Retinal pigment epithelial cell (primary cell): ENCODE data around the gene LDLRAD3.

Experiments
- DNase-seq: peaks from one replicate; pipeline ENCODE4 v3.0.0-alpha.2; 2010; ENCODE audit warnings: low read depth
- H3K4me3 ChIP-seq: 2 replicates; pipeline ENCODE4 v1.5.1; 2011; ENCODE audit warnings: mild to moderate bottlenecking, low read length, control low read depth, moderate library complexity
- TF ChIP-seq, protein P1 (sequence below): conservative IDR thresholded peaks from 2 replicates; pipeline ENCODE4 v1.5.1; 2011; ENCODE audit warnings: low read depth, low read length, control low read depth, inconsistent platforms

The LDLRAD3 gene

GRCh38 chr11:36273110-36273509 lies 329.2 kb downstream of the LDLRAD3 start:
- TF ChIP-seq, protein P1, sequence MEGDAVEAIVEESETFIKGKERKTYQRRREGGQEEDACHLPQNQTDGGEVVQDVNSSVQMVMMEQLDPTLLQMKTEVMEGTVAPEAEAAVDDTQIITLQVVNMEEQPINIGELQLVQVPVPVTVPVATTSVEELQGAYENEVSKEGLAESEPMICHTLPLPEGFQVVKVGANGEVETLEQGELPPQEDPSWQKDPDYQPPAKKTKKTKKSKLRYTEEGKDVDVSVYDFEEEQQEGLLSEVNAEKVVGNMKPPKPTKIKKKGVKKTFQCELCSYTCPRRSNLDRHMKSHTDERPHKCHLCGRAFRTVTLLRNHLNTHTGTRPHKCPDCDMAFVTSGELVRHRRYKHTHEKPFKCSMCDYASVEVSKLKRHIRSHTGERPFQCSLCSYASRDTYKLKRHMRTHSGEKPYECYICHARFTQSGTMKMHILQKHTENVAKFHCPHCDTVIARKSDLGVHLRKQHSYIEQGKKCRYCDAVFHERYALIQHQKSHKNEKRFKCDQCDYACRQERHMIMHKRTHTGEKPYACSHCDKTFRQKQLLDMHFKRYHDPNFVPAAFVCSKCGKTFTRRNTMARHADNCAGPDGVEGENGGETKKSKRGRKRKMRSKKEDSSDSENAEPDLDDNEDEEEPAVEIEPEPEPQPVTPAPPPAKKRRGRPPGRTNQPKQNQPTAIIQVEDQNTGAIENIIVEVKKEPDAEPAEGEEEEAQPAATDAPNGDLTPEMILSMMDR = no peak
- no peak overlapping the region for H3K4me3 ChIP-seq
- no peak for DNase-seq

GRCh38 chr11:36274414-36274813 lies 330.6 kb downstream of the LDLRAD3 start:
- DNase-seq = no peak
- TF ChIP-seq, protein P1 = no peak
- no peak overlapping the region for H3K4me3 ChIP-seq

- H3K4me3 ChIP-seq = no peak overlapping the region
- TF ChIP-seq, protein P1 = no peak
- no peak for DNase-seq
Measured at GRCh38 chr11:36278531-36279282, 334.8 kb downstream of the LDLRAD3 start.

GRCh38 chr11:36280531-36280930 lies 336.7 kb downstream of the LDLRAD3 start:
- DNase-seq = no peak
- no peak overlapping the region for H3K4me3 ChIP-seq
- TF ChIP-seq, protein P1 = no peak
